K562 (cell line): ENCODE data around the gene DYSF. TPM values are rescaled to one million over a fixed set of nuclear protein-coding genes. Genes with fewer than 3 reads are reported as not detected.

Experiments used
- ATAC-seq: fragments of 200-7000 bp; cut with Tn5 transposase; 3 replicates; pipeline ENCODE4 v1.9.1; 2020; ENCODE audit warnings: moderate library complexity
- BruUV-seq: library from RNA; stranded (reverse); fragments of 400-500 nt; replicated peaks from 2 replicates; lab custom pipeline; 2021; lab: Mats Ljungman, UMichigan
- CTCF ChIA-PET: fragments of 300-600 bp; formaldehyde crosslinking; extraction: SDS; loops from one replicate; lab custom pipeline; 2021; ENCODE audit warnings: low intra/inter-chr PET ratio; lab: Yijun Ruan, JAX
- POLR2A ChIA-PET: fragments of 300-600, 350-650 bp; sonication (Branson Sonifier 250); formaldehyde crosslinking; extraction: SDS; loops from one replicate; lab custom pipeline; 2021; ENCODE audit warnings: antibody characterized with exemption, inconsistent platforms; lab: Yijun Ruan, JAX
- DNase-seq, 4 experiments: peaks; one replicate each; pipeline versions ENCODE4 v3.0.0 to v3.0.0-alpha.2; 2011 to 2018; ENCODE audit warnings: low spot score in 3 of 4, mixed read lengths in 3 of 4; ENCODE audit errors: extremely low read depth in 1 of 4
- FAIRE-seq: peaks from 2 replicates; lab custom pipeline; 2011; peaks lifted over from hg19 to GRCh38; lab: Jason Lieb, UNC
- H2AFZ ChIP-seq: 2 replicates; pipeline ENCODE4 v1.6.0; 2011; ENCODE audit warnings: low read depth, low read length, control low read depth, inconsistent platforms
- H3K27ac ChIP-seq: fragments of 200-600 bp; 3 replicates; pipeline ENCODE4 v1.8.0; 2011; ENCODE audit warnings: low read depth, mild to moderate bottlenecking, control low read depth, inconsistent platforms, low read length, moderate library complexity, mixed read lengths; ENCODE audit errors: extremely low read depth
- H3K27me3 ChIP-seq, 2 experiments: fragments of 300-600 bp in 1 of 2; 2 replicates in 1 of 2; 3 replicates in 1 of 2; pipeline versions ENCODE4 v1.6.0 to v1.8.0; 2011; ENCODE audit warnings: inconsistent platforms in 2 of 2, low read length in 2 of 2, mild to moderate bottlenecking in 1 of 2, mixed read lengths in 1 of 2, moderate library complexity in 1 of 2; ENCODE audit not compliant: control insufficient read depth in 2 of 2, insufficient read depth in 2 of 2
- H3K36me3 ChIP-seq: fragments of 300-600 bp; 3 replicates; pipeline ENCODE4 v1.8.0; 2011; ENCODE audit warnings: mild to moderate bottlenecking, low read length, inconsistent platforms; ENCODE audit not compliant: control insufficient read depth, insufficient read depth
- H3K4me1 ChIP-seq, 2 experiments: fragments of 200-600 bp in 1 of 2; replicated peaks in 1 of 2; 2 replicates in 1 of 2; 3 replicates in 1 of 2; pipeline versions ENCODE4 v1.5.1 to v1.8.0; 2011; ENCODE audit warnings: inconsistent platforms in 2 of 2, low read length in 2 of 2, mild to moderate bottlenecking in 1 of 2, mixed read lengths in 1 of 2, moderate library complexity in 1 of 2; ENCODE audit not compliant: control insufficient read depth in 2 of 2, insufficient read depth in 2 of 2
- H3K4me2 ChIP-seq: 2 replicates; pipeline ENCODE4 v1.6.1; 2011; ENCODE audit warnings: low read length, control low read depth, inconsistent platforms, mixed read lengths; ENCODE audit not compliant: insufficient read depth
- H3K4me3 ChIP-seq: fragments of 200-600 bp; sonication (generic), shearing (Covaris generic); 2 replicates; pipeline ENCODE4 v1.5.1; 2016; ENCODE audit warnings: control low read depth, inconsistent platforms
- H3K79me2 ChIP-seq: fragments of 200-600 bp; 3 replicates; pipeline ENCODE4 v1.8.0; 2011; ENCODE audit warnings: low read length, inconsistent platforms; ENCODE audit not compliant: control insufficient read depth, insufficient read depth
- H3K9ac ChIP-seq, 2 experiments: 2 replicates each; pipeline versions ENCODE4 v1.6.0 to v1.6.1; 2011; ENCODE audit warnings: low read depth in 2 of 2, low read length in 2 of 2, control low read depth in 1 of 2, inconsistent platforms in 1 of 2, mild to moderate bottlenecking in 1 of 2, mixed read lengths in 1 of 2; ENCODE audit not compliant: insufficient read depth in 1 of 2
- H3K9me1 ChIP-seq: one replicate; pipeline ENCODE4 v1.6.0; 2011; ENCODE audit warnings: inconsistent platforms, mild to moderate bottlenecking, low read length, moderate library complexity; ENCODE audit not compliant: control insufficient read depth, insufficient read depth
- H3K9me3 ChIP-seq: replicated peaks from 2 replicates; pipeline ENCODE4 v1.5.1; 2011; ENCODE audit warnings: low read depth, low read length, inconsistent platforms; ENCODE audit not compliant: control insufficient read depth, insufficient read depth
- H4K20me1 ChIP-seq: replicated peaks from 2 replicates; pipeline ENCODE4 v1.6.1; 2011; ENCODE audit warnings: low read length, inconsistent platforms, mixed read lengths; ENCODE audit not compliant: control insufficient read depth, insufficient read depth
- CTCFL ChIP-seq: IDR thresholded peaks from 2 replicates; pipeline ENCODE4 v1.6.1; 2011; ENCODE audit warnings: borderline replicate concordance, low read depth, mild to moderate bottlenecking, moderate library complexity, low read length; ENCODE audit not compliant: insufficient read depth, poor library complexity, severe bottlenecking
- DLX4 ChIP-seq: fragments of 250-450 bp; sonication (Bioruptor Pico); IDR thresholded peaks from 2 replicates; pipeline ENCODE4 v1.6.1; 2021; ENCODE audit warnings: mild to moderate bottlenecking
- HMBOX1 ChIP-seq: sonication (generic); IDR thresholded peaks from 2 replicates; pipeline ENCODE4 v1.6.1; 2016
- HNRNPL ChIP-seq: fragments of 200-400 bp; formaldehyde crosslinking; IDR thresholded peaks from 2 replicates; pipeline ENCODE4 v1.6.1; 2017; ENCODE audit warnings: low read depth, mild to moderate bottlenecking, low read length
- JUNB ChIP-seq: fragments of 450-650 bp; formaldehyde crosslinking; conservative IDR thresholded peaks from 2 replicates; pipeline ENCODE4 v1.4.0; 2020; ENCODE audit warnings: mild to moderate bottlenecking
- KLF10 ChIP-seq: fragments of 250-450 bp; sonication (Bioruptor Pico); IDR thresholded peaks from 2 replicates; pipeline ENCODE4 v1.6.1; 2021; ENCODE audit warnings: matching md5 sums
- KLF6 ChIP-seq: fragments of 250-450 bp; sonication (Bioruptor Pico); IDR thresholded peaks from 2 replicates; pipeline ENCODE4 v1.4.0; 2020; ENCODE audit warnings: mild to moderate bottlenecking, moderate library complexity, borderline replicate concordance
- MYNN ChIP-seq, 2 experiments: sonication (generic); formaldehyde crosslinking in 1 of 2; IDR thresholded peaks; 2 replicates each; pipeline versions ENCODE4 v1.5.0 to v1.6.1; 2016 to 2020; ENCODE audit warnings: antibody characterized with exemption in 1 of 2, missing genetic modification reagents in 1 of 2
- NFRKB ChIP-seq: fragments of 450-650 bp; IDR thresholded peaks from 2 replicates; pipeline ENCODE4 v1.6.1; 2016; ENCODE audit warnings: low read depth
- NFXL1 ChIP-seq: fragments of 450-650 bp; formaldehyde crosslinking; IDR thresholded peaks from 2 replicates; pipeline ENCODE4 v1.4.0; 2021; ENCODE audit warnings: mild to moderate bottlenecking
- TFE3 ChIP-seq: fragments of 450-650 bp; formaldehyde crosslinking; IDR thresholded peaks from 2 replicates; pipeline ENCODE4 v1.4.0; 2020; ENCODE audit warnings: mild to moderate bottlenecking, mixed read lengths
- UBTF ChIP-seq, 2 experiments: IDR thresholded peaks; 2 replicates each; pipeline ENCODE4 v1.6.1; 2012; ENCODE audit warnings: improper control_type of control experiment in 2 of 2, low read depth in 2 of 2, low read length in 2 of 2, borderline replicate concordance in 1 of 2
- ZNF212 ChIP-seq: fragments of 450-650 bp; formaldehyde crosslinking; IDR thresholded peaks from 2 replicates; pipeline ENCODE4 v1.4.0; 2020; ENCODE audit warnings: mild to moderate bottlenecking
- ZNF311 ChIP-seq: fragments of 250-450 bp; sonication (Bioruptor Pico); IDR thresholded peaks from 2 replicates; pipeline ENCODE4 v1.4.0; 2020; ENCODE audit warnings: mild to moderate bottlenecking, moderate library complexity
- WGBS: fragments of 100-300 bp; shearing (Covaris generic); methylation state at CpG from one replicate; pipeline ENCODE4 v1.1.6; 2016; ENCODE audit warnings: low coverage, mixed read lengths; ENCODE audit not compliant: insufficient coverage; ENCODE audit errors: missing lambda C conversion rate; 5-methylcytosine and 5-hydroxymethylcytosine counted together
- in situ Hi-C: fragments of 300-500 bp; cut with MboI; formaldehyde crosslinking; loops from 4 replicates; pipeline ENCODE4 v1.15.0; 2018; ENCODE audit warnings: inconsistent platforms, mixed read lengths
- intact Hi-C: fragments of 100-400 bp; cut with micrococcal nuclease; formaldehyde crosslinking; loops from 2 replicates; pipeline ENCODE4 v1.14.2; 2022
- polyA plus RNA-seq, 8 experiments: library from polyadenylated mRNA; depleted of rRNA in 4 of 8; stranded (reverse) in 5 of 8; unstranded in 3 of 8; fragments of >200 nt; fragmentation: Nextera tagmentation in 2 of 8; fragmentation: Illumina TruSeq in 1 of 8; extraction: Ambion mirVana in 2 of 8; extraction: Trizol in 1 of 8; gene quantifications; 2 replicates each; pipeline versions ENCODE4 v1.2.1 to v1.2.3, GENCODE V29; 2011 to 2014; ENCODE audit warnings: inconsistent platforms in 1 of 8, missing spikeins in 1 of 8
- total RNA-seq, 7 experiments: library from RNA; depleted of rRNA in 6 of 7; stranded (reverse); fragments of >200 nt in 6 of 7; fragmentation: Illumina TruSeq in 2 of 7; extraction: Trizol in 2 of 7; gene quantifications; 2 replicates each; pipeline versions ENCODE4 v1.2.1 to v1.2.3, GENCODE V29; 2011 to 2021; ENCODE audit warnings: low replicate concordance in 1 of 7

The DYSF gene
- total and polyA plus RNA-seq, 9 of the 15 experiments (the other 6 are each of a cell fraction or from before 2014, with no cell fraction given): 0.01 to 0.80 (median 0.29) TPM

- TF ChIP-seq UBTF (IDR thresholded peaks at IDR 0.05; ENCODE audit: borderline replicate concordance in 1 of 2, low read depth in 2 of 2, low read length in 2 of 2) (no peak), KLF10 (CRISPR knock-in tag) (no peak), NFXL1 (CRISPR knock-in tag) (no peak)
These were observed 71.1 kb downstream of the DYSF start (continued) for GRCh38 chr2:71524476-71524875.

- CTCF ChIA-PET: no interaction called here
- no TSS peak for BruUV-seq
- TF ChIP-seq ZNF212 (CRISPR knock-in tag) (no peak), MYNN (IDR thresholded peaks at IDR 0.05) (no peak), MYNN (CRISPR knock-in tag; IDR thresholded peaks at IDR 0.05) (no peak), HMBOX1 (no peak), NFRKB (no peak), ZNF311 (no peak), TFE3 (CRISPR knock-in tag) (no peak), DLX4 (CRISPR knock-in tag) (no peak), CTCFL (no peak), HNRNPL (no peak), JUNB (CRISPR knock-in tag) (no peak), KLF6 (CRISPR knock-in tag) (no peak)
These were observed 72.8 kb downstream of the DYSF start for GRCh38 chr2:71526141-71526540.

More at GRCh38 chr2:71526141-71526540, 72.8 kb downstream of the DYSF start:
- intact Hi-C loops (no loop called here), in situ Hi-C loops (loop anchor here (25.0 kb wide), 1 partner anchor 1061 kb away; no protein-coding TSS in a partner anchor)
- peaks cover 14 to 49% of the 10 kb centered on the region in 2 experiments; a peak in 4 of 5 replicates for H3K27me3 ChIP-seq
- 8% methylated on average over 16 of the region's 17 CpGs for WGBS
- no peaks in the 10 kb centered on the region for H3K4me1 ChIP-seq
- no peak for ATAC-seq
- H3K27ac ChIP-seq: no peak overlapping the region
- H3K36me3 ChIP-seq: no peaks in the 10 kb centered on the region
- POLR2A ChIA-PET: no interaction called here
- DNase-seq: no peak
- H3K79me2 ChIP-seq: no peaks in the 10 kb centered on the region
- H3K9me1 ChIP-seq: no peaks in the 10 kb centered on the region
- H3K4me3 ChIP-seq: no peak overlapping the region
- no peak for FAIRE-seq
- H2AFZ ChIP-seq: no peak overlapping the region
- H3K4me2 ChIP-seq: no peak overlapping the region
- no peaks in the 10 kb centered on the region for H3K9me3 ChIP-seq
- no peak overlapping the region for H3K9ac ChIP-seq
- 0 out of 2 replicates have a peak, but pooled peaks cover 12% of the 10 kb centered on the region for H4K20me1 ChIP-seq
